Chondrocyte (in vitro differentiated cells): ENCODE results near the gene FBXL22. TPM values are rescaled to one million over a fixed set of nuclear protein-coding genes. Genes with fewer than 3 reads are reported as not detected.

ENCODE experiments used
- DNase-seq: peaks from one replicate; pipeline ENCODE4 v3.0.0; 2021; ENCODE audit warnings: mixed read lengths, low spot score
- H3K27ac Mint-ChIP-seq: one replicate; pipeline ENCODE4 v1.8.0; 2021; ENCODE audit warnings: mild to moderate bottlenecking, moderate library complexity, mixed read lengths; ENCODE audit not compliant: unreplicated experiment
- H3K27me3 Mint-ChIP-seq: 2 replicates; pipeline ENCODE4 v1.8.0; 2021; ENCODE audit warnings: low read depth, mixed read lengths
- H3K36me3 Mint-ChIP-seq: 2 replicates; pipeline ENCODE4 v1.8.0; 2021; ENCODE audit warnings: low read depth, mixed read lengths
- H3K4me1 Mint-ChIP-seq: 2 replicates; pipeline ENCODE4 v1.8.0; 2021; ENCODE audit warnings: low read depth, mild to moderate bottlenecking, mixed read lengths
- H3K4me3 Mint-ChIP-seq: one replicate; pipeline ENCODE4 v1.8.0; 2021; ENCODE audit warnings: mild to moderate bottlenecking, moderate library complexity, mixed read lengths; ENCODE audit not compliant: unreplicated experiment
- H3K9me3 Mint-ChIP-seq: 2 replicates; pipeline ENCODE4 v1.8.0; 2021; ENCODE audit warnings: low read depth, mixed read lengths
- total RNA-seq: library from RNA; stranded (reverse); gene quantifications from 3 replicates; pipeline ENCODE4 v1.2.1, GENCODE V29; 2021
- TF ChIP-seq, protein P1 (sequence below): fragments of 200-600 bp; sonication (generic); IDR thresholded peaks from 2 replicates; pipeline ENCODE4 v1.5.0; 2021; ENCODE audit warnings: antibody characterized with exemption, mild to moderate bottlenecking, moderate library complexity

Gene FBXL22
- total RNA-seq, 1 donor from 2014 or later = 3.9 TPM

DNA sequence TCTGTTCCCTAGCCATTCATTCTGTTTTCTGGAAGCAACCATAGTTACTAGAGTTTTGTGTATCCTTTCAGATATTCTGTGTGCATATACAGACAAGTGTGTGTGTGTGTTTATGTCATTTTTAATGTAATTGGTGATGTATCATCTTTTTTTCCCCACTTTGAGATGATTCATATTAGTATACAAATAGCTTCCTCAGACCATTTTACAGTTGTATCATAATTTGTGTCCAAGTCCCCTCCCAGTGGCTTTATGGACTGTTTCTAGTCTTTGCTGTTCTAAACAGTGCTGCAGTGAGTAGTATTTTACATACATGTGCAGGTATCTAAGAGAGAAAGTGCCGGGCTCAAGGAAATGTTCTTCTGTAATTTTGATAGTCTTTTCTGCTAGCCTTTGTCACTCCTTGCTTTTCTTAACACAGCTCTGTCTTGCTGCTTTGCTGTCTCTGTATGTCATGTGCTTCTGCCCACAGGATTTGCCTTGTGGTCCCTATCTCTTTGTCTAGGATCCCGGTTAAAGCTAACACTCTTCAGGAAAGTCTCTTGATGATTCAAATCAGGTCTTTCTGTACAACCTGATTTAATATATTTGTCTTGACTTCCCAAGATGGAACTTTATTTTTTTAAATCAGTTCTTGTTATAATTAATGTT is 31.5 kb upstream of the FBXL22 start:
- Mint-ChIP-seq H3K36me3 (peaks cover 29% of the 10 kb centered on the region), H3K27ac (no peak overlapping the region), H3K4me1 (no peaks in the 10 kb centered on the region), H3K9me3 (no peaks in the 10 kb centered on the region), H3K27me3 (no peaks in the 10 kb centered on the region), H3K4me3 (no peak overlapping the region)
- no peak for DNase-seq
- TF ChIP-seq, protein P1, sequence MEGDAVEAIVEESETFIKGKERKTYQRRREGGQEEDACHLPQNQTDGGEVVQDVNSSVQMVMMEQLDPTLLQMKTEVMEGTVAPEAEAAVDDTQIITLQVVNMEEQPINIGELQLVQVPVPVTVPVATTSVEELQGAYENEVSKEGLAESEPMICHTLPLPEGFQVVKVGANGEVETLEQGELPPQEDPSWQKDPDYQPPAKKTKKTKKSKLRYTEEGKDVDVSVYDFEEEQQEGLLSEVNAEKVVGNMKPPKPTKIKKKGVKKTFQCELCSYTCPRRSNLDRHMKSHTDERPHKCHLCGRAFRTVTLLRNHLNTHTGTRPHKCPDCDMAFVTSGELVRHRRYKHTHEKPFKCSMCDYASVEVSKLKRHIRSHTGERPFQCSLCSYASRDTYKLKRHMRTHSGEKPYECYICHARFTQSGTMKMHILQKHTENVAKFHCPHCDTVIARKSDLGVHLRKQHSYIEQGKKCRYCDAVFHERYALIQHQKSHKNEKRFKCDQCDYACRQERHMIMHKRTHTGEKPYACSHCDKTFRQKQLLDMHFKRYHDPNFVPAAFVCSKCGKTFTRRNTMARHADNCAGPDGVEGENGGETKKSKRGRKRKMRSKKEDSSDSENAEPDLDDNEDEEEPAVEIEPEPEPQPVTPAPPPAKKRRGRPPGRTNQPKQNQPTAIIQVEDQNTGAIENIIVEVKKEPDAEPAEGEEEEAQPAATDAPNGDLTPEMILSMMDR = no peak

DNA sequence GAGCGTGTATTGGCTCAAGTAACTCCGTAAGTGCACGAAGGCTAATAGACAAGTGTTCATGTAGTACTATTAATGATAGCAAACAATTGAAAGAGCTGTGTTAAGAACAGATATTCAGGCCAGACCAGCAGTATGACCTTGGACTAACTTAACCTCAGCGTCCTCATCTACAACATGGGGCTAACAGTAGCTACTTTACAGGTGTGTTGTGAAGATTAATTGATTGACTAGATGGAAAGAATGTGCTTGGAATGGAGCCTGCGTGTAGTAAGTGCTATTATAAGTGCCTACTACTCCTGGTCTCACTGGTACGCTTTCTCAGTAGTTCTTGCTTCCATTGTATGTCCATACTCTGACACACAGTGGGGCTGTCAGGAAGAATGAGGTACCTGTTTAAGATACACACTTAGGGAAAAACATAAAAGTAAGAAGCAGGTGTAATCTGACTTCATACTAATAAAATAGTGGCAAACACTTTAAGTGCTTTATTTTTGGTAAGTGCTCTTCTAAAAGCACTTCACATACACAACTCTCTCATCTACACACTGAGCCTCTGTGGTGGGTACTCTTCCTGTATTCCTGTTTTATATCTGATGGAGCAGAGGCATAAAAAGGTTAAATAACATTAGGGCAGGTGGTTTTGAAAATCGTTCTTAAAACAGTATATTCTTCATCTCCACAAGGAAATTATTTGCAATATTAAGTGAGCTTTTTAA is 24.3 kb upstream of the FBXL22 start:
- Mint-ChIP-seq H3K4me3 (no peak overlapping the region), H3K36me3 (peaks cover 10% of the 10 kb centered on the region), H3K27ac (no peak overlapping the region), H3K27me3 (no peaks in the 10 kb centered on the region), H3K9me3 (no peaks in the 10 kb centered on the region), H3K4me1 (peaks cover 23% of the 10 kb centered on the region)
- DNase-seq = no peak
- TF ChIP-seq, protein P1 = no peak

- no peaks in the 10 kb centered on the region for H3K9me3 Mint-ChIP-seq
- no peaks in the 10 kb centered on the region for H3K27me3 Mint-ChIP-seq
- TF ChIP-seq, protein P1 = no peak
- no peak for DNase-seq
- H3K4me3 Mint-ChIP-seq = no peak overlapping the region
- peak overlapping the region; percentile 6 for H3K27ac Mint-ChIP-seq
- peaks cover 9% of the 10 kb centered on the region for H3K36me3 Mint-ChIP-seq
- H3K4me1 Mint-ChIP-seq = peaks cover 23% of the 10 kb centered on the region
These were observed 23.7 kb upstream of the FBXL22 start for GRCh38 chr15:63573533-63573932.

DNA sequence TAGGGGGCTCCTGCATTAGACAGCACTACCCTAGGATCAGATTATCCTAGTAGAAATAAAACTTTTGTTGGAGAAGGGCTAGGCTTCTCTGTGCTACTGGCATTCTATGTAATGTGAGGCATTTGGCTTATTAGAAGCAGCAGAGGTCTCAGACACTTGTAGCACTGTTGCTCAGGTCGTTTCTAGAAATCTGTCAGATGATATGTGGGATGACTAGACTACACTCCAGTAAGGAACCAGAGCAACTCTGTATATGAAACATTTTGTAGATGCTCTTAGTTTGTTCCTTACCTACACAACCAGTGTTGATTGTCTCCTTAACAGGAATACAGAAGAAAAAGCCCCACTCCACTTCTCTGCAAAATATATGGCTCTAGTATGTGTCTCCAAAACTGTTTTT is 21.9 kb upstream of the FBXL22 start:
- TF ChIP-seq, protein P1 = no peak
- no peak for DNase-seq
- no peaks in the 10 kb centered on the region for H3K9me3 Mint-ChIP-seq
- H3K36me3 Mint-ChIP-seq = peaks cover 8% of the 10 kb centered on the region
- H3K4me3 Mint-ChIP-seq = no peak overlapping the region
- H3K27me3 Mint-ChIP-seq = no peaks in the 10 kb centered on the region
- peaks cover 23% of the 10 kb centered on the region for H3K4me1 Mint-ChIP-seq
- H3K27ac Mint-ChIP-seq = no peak overlapping the region

GRCh38 chr15:63576441-63576840 is 20.7 kb upstream of the FBXL22 start:
- TF ChIP-seq, protein P1 = no peak
- peaks cover 23% of the 10 kb centered on the region for H3K4me1 Mint-ChIP-seq
- peak overlapping the region; percentile 93 for H3K27ac Mint-ChIP-seq
- no peaks in the 10 kb centered on the region for H3K9me3 Mint-ChIP-seq
- no peak for DNase-seq
- no peak overlapping the region for H3K4me3 Mint-ChIP-seq
- H3K27me3 Mint-ChIP-seq = no peaks in the 10 kb centered on the region
- peaks cover 7% of the 10 kb centered on the region for H3K36me3 Mint-ChIP-seq
